GM10266 (cell line): ENCODE data around the gene RHO.

Experiments used
- DNase-seq: peaks from one replicate; pipeline ENCODE4 v3.0.0; 2012; ENCODE audit errors: extremely low spot score
- TF ChIP-seq, protein P1 (sequence below): IDR thresholded peaks from 2 replicates; pipeline ENCODE4 v1.5.1; 2012; ENCODE audit warnings: mild to moderate bottlenecking, low read depth; ENCODE audit not compliant: control insufficient read depth, insufficient read depth; ENCODE audit errors: missing control alignments

Gene RHO

DNA sequence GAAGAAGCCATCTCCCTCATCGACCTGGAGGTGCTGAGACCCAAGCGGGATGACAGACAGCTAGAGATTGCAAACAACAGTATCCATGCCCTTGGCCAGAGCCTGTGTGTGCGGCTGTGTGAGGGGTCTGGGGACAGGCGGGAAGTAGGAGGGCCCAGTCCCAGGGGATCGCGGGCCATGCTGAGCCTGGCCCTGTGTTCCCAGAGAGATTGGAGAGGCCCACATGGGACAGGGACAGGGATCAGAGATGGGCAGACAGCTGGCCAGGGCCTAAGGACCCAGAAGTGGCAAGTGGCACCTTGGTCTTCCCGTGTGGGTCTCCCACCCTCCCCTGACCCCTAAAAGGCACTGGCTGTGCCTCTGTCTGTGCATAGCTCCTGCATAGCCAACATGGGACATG lies 10.9 kb upstream of the RHO start:
- DNase-seq, result no peak
- TF ChIP-seq, protein P1, sequence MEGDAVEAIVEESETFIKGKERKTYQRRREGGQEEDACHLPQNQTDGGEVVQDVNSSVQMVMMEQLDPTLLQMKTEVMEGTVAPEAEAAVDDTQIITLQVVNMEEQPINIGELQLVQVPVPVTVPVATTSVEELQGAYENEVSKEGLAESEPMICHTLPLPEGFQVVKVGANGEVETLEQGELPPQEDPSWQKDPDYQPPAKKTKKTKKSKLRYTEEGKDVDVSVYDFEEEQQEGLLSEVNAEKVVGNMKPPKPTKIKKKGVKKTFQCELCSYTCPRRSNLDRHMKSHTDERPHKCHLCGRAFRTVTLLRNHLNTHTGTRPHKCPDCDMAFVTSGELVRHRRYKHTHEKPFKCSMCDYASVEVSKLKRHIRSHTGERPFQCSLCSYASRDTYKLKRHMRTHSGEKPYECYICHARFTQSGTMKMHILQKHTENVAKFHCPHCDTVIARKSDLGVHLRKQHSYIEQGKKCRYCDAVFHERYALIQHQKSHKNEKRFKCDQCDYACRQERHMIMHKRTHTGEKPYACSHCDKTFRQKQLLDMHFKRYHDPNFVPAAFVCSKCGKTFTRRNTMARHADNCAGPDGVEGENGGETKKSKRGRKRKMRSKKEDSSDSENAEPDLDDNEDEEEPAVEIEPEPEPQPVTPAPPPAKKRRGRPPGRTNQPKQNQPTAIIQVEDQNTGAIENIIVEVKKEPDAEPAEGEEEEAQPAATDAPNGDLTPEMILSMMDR, result no peak

DNA sequence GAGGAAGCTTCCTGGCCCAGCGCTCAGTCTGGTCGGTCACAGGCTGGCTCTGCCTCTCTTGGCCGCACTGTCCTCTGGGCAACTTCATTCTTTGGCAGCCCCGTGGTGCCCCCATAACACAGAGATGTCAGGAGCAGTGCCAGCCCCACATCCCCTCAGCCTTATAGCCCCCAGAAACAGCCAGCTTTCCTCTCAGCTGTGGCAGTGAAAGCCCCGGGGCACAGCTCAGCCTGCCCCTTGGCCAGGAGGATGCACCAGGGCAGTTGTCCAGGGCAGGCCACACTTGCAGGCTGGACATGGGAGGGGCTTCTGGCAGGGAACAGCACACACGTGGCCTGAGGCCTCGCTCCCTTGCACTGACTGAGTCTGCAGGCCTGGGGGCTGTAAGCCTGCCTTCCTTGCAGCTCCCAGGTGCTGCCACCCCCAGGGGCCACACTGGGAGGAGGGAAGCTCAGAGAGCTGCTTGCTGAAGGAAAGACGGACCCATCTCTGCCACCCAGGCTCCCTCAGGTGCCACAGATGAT lies 10.3 kb upstream of the RHO start:
- DNase-seq, result no peak
- TF ChIP-seq, protein P1, result no peak

DNA sequence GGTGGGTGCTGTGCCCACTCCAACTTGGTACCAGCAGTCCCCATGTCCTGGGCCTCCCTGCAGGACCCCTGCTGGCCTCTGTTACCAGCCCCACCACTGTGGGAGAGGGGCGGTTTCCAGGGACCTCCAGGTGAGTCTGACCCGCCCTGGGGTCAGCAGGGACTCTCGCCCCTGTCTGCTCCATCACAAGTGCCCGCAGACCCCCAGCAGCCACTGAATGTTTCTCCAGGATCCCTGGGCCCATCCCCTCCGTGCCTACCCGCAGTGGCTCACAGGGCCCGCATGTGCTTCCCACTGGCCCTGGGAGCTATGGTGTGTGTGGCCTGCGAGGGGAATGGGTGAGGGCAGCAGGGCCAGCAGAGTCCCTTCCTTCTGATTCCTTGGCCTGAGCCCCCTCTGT lies 9.9 kb upstream of the RHO start:
- TF ChIP-seq, protein P1, result no peak
- no peak for DNase-seq

GRCh38 chr3:129519449-129519848 lies 9.0 kb upstream of the RHO start:
- DNase-seq, result no peak
- TF ChIP-seq, protein P1, result no peak

DNA sequence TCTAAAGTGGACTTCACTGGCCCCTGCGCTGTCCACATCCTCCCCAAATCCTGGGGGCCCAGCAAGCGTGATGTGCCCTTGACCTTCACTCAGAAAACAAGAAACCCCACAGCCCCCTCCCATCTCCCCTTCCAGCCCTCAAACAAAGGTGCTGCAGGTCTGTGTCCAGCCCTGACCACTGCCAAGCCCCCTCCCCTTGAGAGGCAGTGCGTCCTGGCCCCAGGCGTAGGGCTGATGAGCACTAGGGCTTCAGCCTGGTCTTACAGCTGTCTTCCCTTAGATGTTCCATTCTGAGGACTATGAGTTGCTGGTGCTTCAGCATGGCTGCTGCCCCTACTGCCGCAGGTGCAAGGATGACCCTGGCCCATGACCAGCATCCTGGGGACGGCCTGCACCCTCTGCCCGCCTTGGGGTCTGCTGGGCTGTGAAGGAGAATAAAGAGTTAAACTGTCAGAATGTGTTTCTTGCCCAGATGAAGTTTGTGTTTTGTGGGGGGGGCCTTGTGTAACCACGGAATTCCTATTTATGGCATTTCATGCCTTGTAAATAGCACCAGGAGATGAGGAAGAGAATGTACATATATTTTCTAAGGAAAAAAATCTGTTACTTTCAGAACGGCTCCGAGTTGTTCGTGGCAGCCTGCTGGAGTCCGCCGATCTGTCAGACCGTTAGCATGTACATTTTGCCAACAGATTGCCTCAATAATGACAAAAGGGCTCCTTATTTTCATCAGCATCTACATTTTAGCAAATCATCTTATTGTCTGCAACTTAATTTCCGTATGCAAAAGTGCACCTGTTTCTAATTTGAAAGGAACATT lies 8.3 kb upstream of the RHO start:
- DNase-seq, result no peak
- TF ChIP-seq, protein P1, result no peak

- TF ChIP-seq, protein P1, result no peak
- no peak for DNase-seq
These were observed 7.5 kb upstream of the RHO start for GRCh38 chr3:129520960-129521359.

GRCh38 chr3:129521611-129522010 lies 6.8 kb upstream of the RHO start:
- no peak for DNase-seq
- TF ChIP-seq, protein P1, result no peak
